C4-2B (cell line): Measurements from ENCODE around the gene MEIOB.

Experiments used
- ZFX ChIP-seq: fragments of 450-650 bp; IDR thresholded peaks from 2 replicates; pipeline ENCODE4 v1.6.1; 2017
- TF ChIP-seq, protein P1 (sequence below): fragments of 450-650 bp; conservative IDR thresholded peaks from 2 replicates; pipeline ENCODE4 v1.5.1; 2017; ENCODE audit warnings: mild to moderate bottlenecking

DNA sequence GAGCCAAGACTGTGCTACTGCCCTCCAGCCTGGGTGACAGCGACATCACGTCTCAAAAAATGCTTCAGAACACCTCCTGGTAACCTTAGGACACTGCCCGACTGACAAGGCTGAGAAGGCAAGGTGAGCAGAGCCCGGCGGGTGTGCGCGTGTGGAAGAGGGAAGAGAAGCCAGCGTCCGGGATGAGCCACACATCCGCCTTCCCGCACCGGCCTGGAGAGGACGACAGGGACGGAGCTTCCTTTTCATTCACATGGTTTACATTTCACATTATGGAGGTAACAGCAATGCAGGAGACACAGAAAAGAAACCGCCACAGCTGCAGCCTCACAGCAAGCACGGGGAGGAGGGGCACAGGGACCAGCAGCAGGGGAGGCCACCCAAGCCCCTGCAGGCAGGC is 61.9 kb downstream of the MEIOB start:
- TF ChIP-seq, protein P1, sequence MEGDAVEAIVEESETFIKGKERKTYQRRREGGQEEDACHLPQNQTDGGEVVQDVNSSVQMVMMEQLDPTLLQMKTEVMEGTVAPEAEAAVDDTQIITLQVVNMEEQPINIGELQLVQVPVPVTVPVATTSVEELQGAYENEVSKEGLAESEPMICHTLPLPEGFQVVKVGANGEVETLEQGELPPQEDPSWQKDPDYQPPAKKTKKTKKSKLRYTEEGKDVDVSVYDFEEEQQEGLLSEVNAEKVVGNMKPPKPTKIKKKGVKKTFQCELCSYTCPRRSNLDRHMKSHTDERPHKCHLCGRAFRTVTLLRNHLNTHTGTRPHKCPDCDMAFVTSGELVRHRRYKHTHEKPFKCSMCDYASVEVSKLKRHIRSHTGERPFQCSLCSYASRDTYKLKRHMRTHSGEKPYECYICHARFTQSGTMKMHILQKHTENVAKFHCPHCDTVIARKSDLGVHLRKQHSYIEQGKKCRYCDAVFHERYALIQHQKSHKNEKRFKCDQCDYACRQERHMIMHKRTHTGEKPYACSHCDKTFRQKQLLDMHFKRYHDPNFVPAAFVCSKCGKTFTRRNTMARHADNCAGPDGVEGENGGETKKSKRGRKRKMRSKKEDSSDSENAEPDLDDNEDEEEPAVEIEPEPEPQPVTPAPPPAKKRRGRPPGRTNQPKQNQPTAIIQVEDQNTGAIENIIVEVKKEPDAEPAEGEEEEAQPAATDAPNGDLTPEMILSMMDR = no peak
- TF ChIP-seq ZFX = no peak
